ENCODE results near the gene IQSEC1. TPM values are rescaled to one million over a fixed set of nuclear protein-coding genes. Genes with fewer than 3 reads are reported as not detected.

IQSEC1 gene
- total and polyA plus RNA-seq, 2 donors (not counting 3 experiments of a cell fraction or from before 2014, with no cell fraction given): 5.2 to 18.0 TPM

- Histone ChIP-seq H3K4me2 (ENCODE audit: insufficient read depth, low read length) (no peak overlapping the region), H2AFZ (ENCODE audit: low read depth, low read length) (no peak overlapping the region), H3K27ac (ENCODE audit: insufficient read depth, low read depth, low read length) (no peak overlapping the region), H4K20me1 (replicated peaks; ENCODE audit: control insufficient read depth, extremely low read depth, insufficient read depth, low read length) (no peaks in the 10 kb centered on the region), H3K9me3 (replicated peaks; ENCODE audit: control insufficient read depth, insufficient read depth, low read length) (no peaks in the 10 kb centered on the region), H3K27me3 (ENCODE audit: control insufficient read depth in 2 of 2, insufficient read depth in 2 of 2, low read length in 2 of 2) (no peaks in the 10 kb centered on the region), H3K4me3 (replicated peaks in 1 of 3; ENCODE audit: insufficient read depth in 1 of 3, low read depth in 1 of 3, low read length in 3 of 3) (no peak overlapping the region), H3K9ac (replicated peaks; ENCODE audit: extremely low read depth, insufficient read depth, low read length) (no peak overlapping the region), H3K36me3 (ENCODE audit: control insufficient read depth in 2 of 2, extremely low read depth in 1 of 2, insufficient read depth in 2 of 2, low read length in 2 of 2) (no peaks in the 10 kb centered on the region), H3K4me1 (ENCODE audit: control insufficient read depth, extremely low read depth, insufficient read depth, low read length) (no peaks in the 10 kb centered on the region), H3K79me2 (ENCODE audit: control insufficient read depth, insufficient read depth, low read length) (no peaks in the 10 kb centered on the region), H3K9me1 (replicated peaks; ENCODE audit: control insufficient read depth, extremely low read depth, insufficient read depth, low read length) (no peaks in the 10 kb centered on the region)
- ChIA-PET CTCF (interaction anchor here (0.6 to 2.6 kb wide), 2 partner anchors 12 to 351 kb away, joined by 3 to 27 read pairs; no protein-coding TSS in a partner anchor), POLR2A (no interaction called here)
- intact Hi-C loops (cut with micrococcal nuclease): no loop called here
- FAIRE-seq (no peak), DNase-seq (ENCODE audit: low read depth, low spot score) (no peak)
- BruUV-seq (replicated peaks): no TSS peak
- dilution Hi-C loops (cut with MboI; ENCODE audit: extremely low pct_ligation_motif_present, low sequenced_read_pairs): no loop called here
- TF ChIP-seq POLR2AphosphoS5 (IDR thresholded peaks at IDR 0.05; ENCODE audit: insufficient read depth, low read depth, low read length) (no peak), MAX (IDR thresholded peaks at IDR 0.05; ENCODE audit: insufficient read depth, insufficient read length) (no peak), FOS (IDR thresholded peaks at IDR 0.05; ENCODE audit: borderline replicate concordance, insufficient read depth, low read length) (no peak), JUN (IDR thresholded peaks at IDR 0.05; ENCODE audit: borderline replicate concordance, insufficient read depth, insufficient read length, low read depth) (no peak), MYC (IDR thresholded peaks at IDR 0.05; ENCODE audit: low read depth, low read length) (no peak), GATA2 (IDR thresholded peaks at IDR 0.05; ENCODE audit: insufficient read depth, insufficient read length, low read depth, low read length) (no peak), POLR2A (IDR thresholded peaks at IDR 0.05; ENCODE audit: low read depth, low read length) (no peak), EZH2 (IDR thresholded peaks at IDR 0.05; ENCODE audit: borderline replicate concordance, low read depth, low read length, severe bottlenecking) (no peak)
- TF ChIP-seq, protein P1, sequence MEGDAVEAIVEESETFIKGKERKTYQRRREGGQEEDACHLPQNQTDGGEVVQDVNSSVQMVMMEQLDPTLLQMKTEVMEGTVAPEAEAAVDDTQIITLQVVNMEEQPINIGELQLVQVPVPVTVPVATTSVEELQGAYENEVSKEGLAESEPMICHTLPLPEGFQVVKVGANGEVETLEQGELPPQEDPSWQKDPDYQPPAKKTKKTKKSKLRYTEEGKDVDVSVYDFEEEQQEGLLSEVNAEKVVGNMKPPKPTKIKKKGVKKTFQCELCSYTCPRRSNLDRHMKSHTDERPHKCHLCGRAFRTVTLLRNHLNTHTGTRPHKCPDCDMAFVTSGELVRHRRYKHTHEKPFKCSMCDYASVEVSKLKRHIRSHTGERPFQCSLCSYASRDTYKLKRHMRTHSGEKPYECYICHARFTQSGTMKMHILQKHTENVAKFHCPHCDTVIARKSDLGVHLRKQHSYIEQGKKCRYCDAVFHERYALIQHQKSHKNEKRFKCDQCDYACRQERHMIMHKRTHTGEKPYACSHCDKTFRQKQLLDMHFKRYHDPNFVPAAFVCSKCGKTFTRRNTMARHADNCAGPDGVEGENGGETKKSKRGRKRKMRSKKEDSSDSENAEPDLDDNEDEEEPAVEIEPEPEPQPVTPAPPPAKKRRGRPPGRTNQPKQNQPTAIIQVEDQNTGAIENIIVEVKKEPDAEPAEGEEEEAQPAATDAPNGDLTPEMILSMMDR (IDR thresholded peaks at IDR 0.05; ENCODE audit: extremely low read depth in 1 of 2, insufficient read depth in 1 of 2, low read depth in 1 of 2, low read length in 2 of 2): no peak
Observed at GRCh38 chr3:13103416-13104058, 30.3 kb upstream of the IQSEC1 start.
